GM12865 (cell line): ENCODE data around the gene HES2.
"Not testable (repeated sequence)": the region's sequence is repeated elsewhere in the genome, so short reads cannot be mapped to it uniquely, and the experiment has no call there.

Experiments used
- DNase-seq: peaks from one replicate; pipeline ENCODE4 v3.0.0; 2010; ENCODE audit warnings: low read depth
- H3K4me3 ChIP-seq: 2 replicates; pipeline ENCODE4 v1.5.1; 2011; ENCODE audit warnings: mild to moderate bottlenecking, low read depth, low read length, control low read depth
- CTCF ChIP-seq: IDR thresholded peaks from 2 replicates; pipeline ENCODE4 v1.5.1; 2011; ENCODE audit warnings: low read length, control low read depth, low read depth, inconsistent platforms; ENCODE audit not compliant: insufficient read depth; ENCODE audit errors: missing control alignments

HES2 gene

GRCh38 chr1:6409733-6410132 lies 10.0 kb downstream of the HES2 start:
- TF ChIP-seq CTCF = no peak
- no peak for DNase-seq
- H3K4me3 ChIP-seq = no peak overlapping the region

GRCh38 chr1:6409053-6409452 lies 10.7 kb downstream of the HES2 start:
- no peak overlapping the region for H3K4me3 ChIP-seq
- no peak for DNase-seq
- no peak for TF ChIP-seq CTCF

- H3K4me3 ChIP-seq = no peak overlapping the region
- no peak for TF ChIP-seq CTCF
- DNase-seq = no peak
Observed at GRCh38 chr1:6408023-6408422, 11.7 kb downstream of the HES2 start.

- no peak for DNase-seq
- no peak for TF ChIP-seq CTCF
- H3K4me3 ChIP-seq = no peak overlapping the region
Observed at GRCh38 chr1:6401673-6402072, 18.0 kb downstream of the HES2 start.

- TF ChIP-seq CTCF = no peak
- no peak for DNase-seq
- no peak overlapping the region for H3K4me3 ChIP-seq
Observed at GRCh38 chr1:6399294-6399693, 20.4 kb downstream of the HES2 start.

GRCh38 chr1:6397844-6398441 lies 21.8 kb downstream of the HES2 start:
- no peak for TF ChIP-seq CTCF
- H3K4me3 ChIP-seq = no peak overlapping the region
- no peak for DNase-seq

- no peak overlapping the region for H3K4me3 ChIP-seq
- no peak for TF ChIP-seq CTCF
- DNase-seq = no peak
Observed at GRCh38 chr1:6396998-6397397, 22.7 kb downstream of the HES2 start.

- not testable (repeated sequence) for H3K4me3 ChIP-seq, DNase-seq
Observed at GRCh38 chr1:6395781-6396244, 23.9 kb downstream of the HES2 start.

GRCh38 chr1:6395130-6395529 lies 24.6 kb downstream of the HES2 start:
- not testable (repeated sequence) for H3K4me3 ChIP-seq, DNase-seq
